T-helper 1 cell treated with Interleukin-12 subunit alpha and Interleukin-12 subunit beta and Interleukin-4 antibody, amounts not matched to agents 30 μg/mL and 1 μg/mL, for 36 hours (primary cell): ENCODE results near the gene LRRC8C.

Experiments used
- H3K27ac Mint-ChIP-seq: one replicate; pipeline ENCODE4 v1.8.0; 2021; ENCODE audit warnings: mild to moderate bottlenecking, mixed read lengths
- H3K27me3 Mint-ChIP-seq: one replicate; pipeline ENCODE4 v1.8.0; 2021; ENCODE audit warnings: low read depth, mixed read lengths
- H3K36me3 Mint-ChIP-seq: one replicate; pipeline ENCODE4 v1.8.0; 2021; ENCODE audit warnings: low read depth, mixed read lengths
- H3K4me1 Mint-ChIP-seq: one replicate; pipeline ENCODE4 v1.8.0; 2021; ENCODE audit warnings: low read depth, mixed read lengths
- H3K4me3 Mint-ChIP-seq: one replicate; pipeline ENCODE4 v1.8.0; 2021; ENCODE audit warnings: mild to moderate bottlenecking, moderate library complexity, mixed read lengths
- H3K9me3 Mint-ChIP-seq: one replicate; pipeline ENCODE4 v1.8.0; 2021; ENCODE audit warnings: mixed read lengths

LRRC8C gene

GRCh38 chr1:89667691-89668090 is 34.8 kb downstream of the LRRC8C start:
- H3K27ac Mint-ChIP-seq, result no peak overlapping the region
- no peaks in the 10 kb centered on the region for H3K27me3 Mint-ChIP-seq
- H3K4me1 Mint-ChIP-seq, result peaks cover 64% of the 10 kb centered on the region
- peaks cover 8% of the 10 kb centered on the region for H3K9me3 Mint-ChIP-seq
- H3K36me3 Mint-ChIP-seq, result peaks cover 30% of the 10 kb centered on the region
- no peak overlapping the region for H3K4me3 Mint-ChIP-seq

- no peaks in the 10 kb centered on the region for H3K27me3 Mint-ChIP-seq
- no peak overlapping the region for H3K27ac Mint-ChIP-seq
- no peak overlapping the region for H3K4me3 Mint-ChIP-seq
- peaks cover 4% of the 10 kb centered on the region for H3K9me3 Mint-ChIP-seq
- peaks cover 30% of the 10 kb centered on the region for H3K36me3 Mint-ChIP-seq
- H3K4me1 Mint-ChIP-seq, result peaks cover 69% of the 10 kb centered on the region
These were observed 36.0 kb downstream of the LRRC8C start for GRCh38 chr1:89668961-89669360.

- Mint-ChIP-seq H3K36me3 (peaks cover 25% of the 10 kb centered on the region), H3K27me3 (no peaks in the 10 kb centered on the region), H3K4me1 (peaks cover 66% of the 10 kb centered on the region), H3K4me3 (no peak overlapping the region), H3K27ac (peak overlapping the region; percentile 51), H3K9me3 (no peaks in the 10 kb centered on the region)
These were observed 36.5 kb downstream of the LRRC8C start for GRCh38 chr1:89669441-89669840.

GRCh38 chr1:89670163-89670562 is 37.2 kb downstream of the LRRC8C start:
- peaks cover 63% of the 10 kb centered on the region for H3K4me1 Mint-ChIP-seq
- H3K36me3 Mint-ChIP-seq, result peaks cover 21% of the 10 kb centered on the region
- H3K4me3 Mint-ChIP-seq, result no peak overlapping the region
- peak overlapping the region; percentile 74 for H3K27ac Mint-ChIP-seq
- H3K9me3 Mint-ChIP-seq, result no peaks in the 10 kb centered on the region
- no peaks in the 10 kb centered on the region for H3K27me3 Mint-ChIP-seq

- peak overlapping the region; percentile 12 for H3K27ac Mint-ChIP-seq
- no peaks in the 10 kb centered on the region for H3K9me3 Mint-ChIP-seq
- no peaks in the 10 kb centered on the region for H3K27me3 Mint-ChIP-seq
- H3K36me3 Mint-ChIP-seq, result peaks cover 21% of the 10 kb centered on the region
- H3K4me1 Mint-ChIP-seq, result peaks cover 67% of the 10 kb centered on the region
- no peak overlapping the region for H3K4me3 Mint-ChIP-seq
These were observed 37.8 kb downstream of the LRRC8C start for GRCh38 chr1:89670711-89671110.

GRCh38 chr1:89671775-89672488 is 39.0 kb downstream of the LRRC8C start:
- H3K9me3 Mint-ChIP-seq, result no peaks in the 10 kb centered on the region
- no peaks in the 10 kb centered on the region for H3K27me3 Mint-ChIP-seq
- H3K27ac Mint-ChIP-seq, result no peak overlapping the region
- peaks cover 23% of the 10 kb centered on the region for H3K36me3 Mint-ChIP-seq
- peaks cover 64% of the 10 kb centered on the region for H3K4me1 Mint-ChIP-seq
- no peak overlapping the region for H3K4me3 Mint-ChIP-seq

- H3K27me3 Mint-ChIP-seq, result no peaks in the 10 kb centered on the region
- no peak overlapping the region for H3K27ac Mint-ChIP-seq
- H3K9me3 Mint-ChIP-seq, result no peaks in the 10 kb centered on the region
- H3K4me3 Mint-ChIP-seq, result no peak overlapping the region
- H3K4me1 Mint-ChIP-seq, result peaks cover 59% of the 10 kb centered on the region
- peaks cover 23% of the 10 kb centered on the region for H3K36me3 Mint-ChIP-seq
These were observed 39.7 kb downstream of the LRRC8C start for GRCh38 chr1:89672489-89673183.

GRCh38 chr1:89673251-89673650 is 40.3 kb downstream of the LRRC8C start:
- H3K4me1 Mint-ChIP-seq, result peaks cover 60% of the 10 kb centered on the region
- H3K27ac Mint-ChIP-seq, result no peak overlapping the region
- H3K27me3 Mint-ChIP-seq, result no peaks in the 10 kb centered on the region
- no peak overlapping the region for H3K4me3 Mint-ChIP-seq
- H3K9me3 Mint-ChIP-seq, result no peaks in the 10 kb centered on the region
- peaks cover 25% of the 10 kb centered on the region for H3K36me3 Mint-ChIP-seq

GRCh38 chr1:89675677-89676076 is 42.8 kb downstream of the LRRC8C start:
- Mint-ChIP-seq H3K9me3 (peaks cover 9% of the 10 kb centered on the region), H3K27ac (peak overlapping the region; percentile 2), H3K4me3 (no peak overlapping the region), H3K4me1 (peaks cover 56% of the 10 kb centered on the region), H3K36me3 (peaks cover 34% of the 10 kb centered on the region), H3K27me3 (no peaks in the 10 kb centered on the region)

GRCh38 chr1:89681045-89681729 is 48.3 kb downstream of the LRRC8C start:
- peaks cover 39% of the 10 kb centered on the region for H3K4me1 Mint-ChIP-seq
- H3K27me3 Mint-ChIP-seq, result no peaks in the 10 kb centered on the region
- H3K4me3 Mint-ChIP-seq, result no peak overlapping the region
- no peak overlapping the region for H3K27ac Mint-ChIP-seq
- peaks cover 15% of the 10 kb centered on the region for H3K9me3 Mint-ChIP-seq
- peaks cover 47% of the 10 kb centered on the region for H3K36me3 Mint-ChIP-seq

- no peaks in the 10 kb centered on the region for H3K27me3 Mint-ChIP-seq
- H3K27ac Mint-ChIP-seq, result no peak overlapping the region
- H3K9me3 Mint-ChIP-seq, result peaks cover 15% of the 10 kb centered on the region
- H3K4me3 Mint-ChIP-seq, result no peak overlapping the region
- peaks cover 42% of the 10 kb centered on the region for H3K4me1 Mint-ChIP-seq
- H3K36me3 Mint-ChIP-seq, result peaks cover 57% of the 10 kb centered on the region
These were observed 49.7 kb downstream of the LRRC8C start for GRCh38 chr1:89682611-89683010.

GRCh38 chr1:89685461-89685860 is 52.5 kb downstream of the LRRC8C start:
- Mint-ChIP-seq H3K27ac (no peak overlapping the region), H3K27me3 (no peaks in the 10 kb centered on the region), H3K36me3 (peaks cover 61% of the 10 kb centered on the region), H3K4me3 (no peak overlapping the region), H3K9me3 (peaks cover 6% of the 10 kb centered on the region), H3K4me1 (peaks cover 33% of the 10 kb centered on the region)

- Mint-ChIP-seq H3K9me3 (no peaks in the 10 kb centered on the region), H3K36me3 (peaks cover 59% of the 10 kb centered on the region), H3K27me3 (no peaks in the 10 kb centered on the region), H3K27ac (no peak overlapping the region), H3K4me1 (peaks cover 28% of the 10 kb centered on the region), H3K4me3 (no peak overlapping the region)
These were observed 53.6 kb downstream of the LRRC8C start for GRCh38 chr1:89686520-89686919.

GRCh38 chr1:89687254-89687653 is 54.3 kb downstream of the LRRC8C start:
- Mint-ChIP-seq H3K9me3 (no peaks in the 10 kb centered on the region), H3K27ac (no peak overlapping the region), H3K4me3 (no peak overlapping the region), H3K27me3 (no peaks in the 10 kb centered on the region), H3K36me3 (peaks cover 59% of the 10 kb centered on the region), H3K4me1 (peaks cover 33% of the 10 kb centered on the region)

GRCh38 chr1:89688607-89689006 is 55.7 kb downstream of the LRRC8C start:
- Mint-ChIP-seq H3K4me3 (no peak overlapping the region), H3K36me3 (peaks cover 61% of the 10 kb centered on the region), H3K9me3 (no peaks in the 10 kb centered on the region), H3K27ac (peak overlapping the region; percentile 10), H3K27me3 (no peaks in the 10 kb centered on the region), H3K4me1 (peaks cover 40% of the 10 kb centered on the region)
